SU-DHL-6 (cell line): ENCODE measurements around the gene CETP.
"Not testable (repeated sequence)": the region's sequence is repeated elsewhere in the genome, so short reads cannot be mapped to it uniquely, and the experiment has no call there.

ENCODE experiments used
- H2AFZ ChIP-seq: fragments of 200-600 bp; sonication (generic); 2 replicates; pipeline ENCODE4 v1.6.1; 2014; ENCODE audit warnings: low read depth, mild to moderate bottlenecking, moderate library complexity, mixed read lengths, antibody characterized with exemption, low read length; ENCODE audit not compliant: severe bottlenecking
- H3F3A ChIP-seq: fragments of 200-600 bp; shearing (Covaris generic); 2 replicates; pipeline ENCODE4 v1.6.0; 2016; ENCODE audit warnings: antibody characterized with exemption, mild to moderate bottlenecking; ENCODE audit not compliant: insufficient read depth
- H3K27ac ChIP-seq: fragments of 200-600 bp; sonication (generic); 2 replicates; pipeline ENCODE4 v1.5.1; 2016; ENCODE audit warnings: low read depth, mild to moderate bottlenecking, low read length, moderate library complexity, mixed read lengths
- H3K27me3 ChIP-seq: fragments of 200-600 bp; sonication (generic), shearing (Covaris generic); 2 replicates; pipeline ENCODE4 v1.6.0; 2014; ENCODE audit warnings: mild to moderate bottlenecking, low read length
- H3K36me3 ChIP-seq: fragments of 200-600 bp; sonication (generic); 2 replicates; pipeline ENCODE4 v1.6.1; 2014; ENCODE audit warnings: mild to moderate bottlenecking, low read length, mixed read lengths
- H3K4me2 ChIP-seq: fragments of 300-600, 200-600 bp; shearing (Covaris generic), sonication (generic); 2 replicates; pipeline ENCODE4 v1.6.0; 2014; ENCODE audit warnings: low read length, low read depth, mild to moderate bottlenecking; ENCODE audit not compliant: poor library complexity, severe bottlenecking
- H3K4me3 ChIP-seq: fragments of 200-600 bp; sonication (generic); 2 replicates; pipeline ENCODE4 v1.5.1; 2014; ENCODE audit warnings: antibody characterized with exemption, low read length, mild to moderate bottlenecking, mixed read lengths; ENCODE audit not compliant: insufficient read depth, poor library complexity, severe bottlenecking
- H3K79me2 ChIP-seq: fragments of 200-600 bp; sonication (generic); 2 replicates; pipeline ENCODE4 v1.6.1; 2014; ENCODE audit warnings: mild to moderate bottlenecking, low read length, moderate library complexity; ENCODE audit not compliant: insufficient read depth
- H3K9ac ChIP-seq: fragments of 200-600 bp; sonication (generic); 2 replicates; pipeline ENCODE4 v1.7.0; 2014; ENCODE audit warnings: mild to moderate bottlenecking, low read length
- H3K9me2 ChIP-seq: fragments of 200-600 bp; sonication (generic); replicated peaks from 2 replicates; pipeline ENCODE4 v1.6.1; 2014; ENCODE audit warnings: low read length; ENCODE audit not compliant: insufficient read depth
- H3K9me3 ChIP-seq: fragments of 200-600 bp; sonication (generic); 2 replicates; pipeline ENCODE4 v1.6.1; 2014; ENCODE audit warnings: low read length, mixed read lengths; ENCODE audit not compliant: insufficient read depth
- H4K20me1 ChIP-seq: fragments of 200-600 bp; sonication (generic); 2 replicates; pipeline ENCODE4 v1.6.1; 2014; ENCODE audit warnings: low read depth, mild to moderate bottlenecking, antibody characterized with exemption, low read length, moderate library complexity, mixed read lengths
- CTCF ChIP-seq: fragments of 200-600 bp; sonication (generic); IDR thresholded peaks from one replicate; pipeline ENCODE4 v1.5.1; 2017; ENCODE audit warnings: antibody characterized with exemption, mild to moderate bottlenecking, low read length, moderate library complexity; ENCODE audit not compliant: insufficient read depth, poor library complexity, severe bottlenecking
- EZH2phosphoT487 ChIP-seq: fragments of 200-600 bp; sonication (generic), shearing (Covaris generic); conservative IDR thresholded peaks from 2 replicates; pipeline ENCODE4 v1.6.1; 2018; ENCODE audit warnings: mild to moderate bottlenecking, antibody characterized with exemption, low read length, moderate library complexity, mixed read lengths

The CETP gene

GRCh38 chr16:56988948-56989945 is 27.5 kb downstream of the CETP start, which contains the start of gene NLRC5:
NLRC5 (plus strand) TSS chr16:56989557; CDS start chr16:57020713, 31,156 bp downstream.
- Histone ChIP-seq H3K4me2 (peak within 1 kb of the TSS; percentile 62), H3K9ac (peak within 1 kb of the TSS; percentile 45), H3K27me3 (no peaks in the 10 kb centered on the region), H3K9me2 (no peaks in the 10 kb centered on the region), H3K4me3 (peak within 1 kb of the TSS; percentile 50), H4K20me1 (no peaks in the 10 kb centered on the region), H3K79me2 (no peaks in the 10 kb centered on the region), H3K27ac (no peak within 1 kb of the TSS), H3K9me3 (no peaks in the 10 kb centered on the region), H3F3A (no peaks in the 10 kb centered on the region), H3K36me3 (no peaks in the 10 kb centered on the region), H2AFZ (peak within 1 kb of the TSS; percentile 76)
- no peak for TF ChIP-seq CTCF
- TF ChIP-seq EZH2phosphoT487 = no peak

- Histone ChIP-seq H3K9ac (peak overlapping the region; percentile 45), H3F3A (no peaks in the 10 kb centered on the region), H3K9me3 (no peaks in the 10 kb centered on the region), H2AFZ (peak overlapping the region; percentile 76), H3K36me3 (no peaks in the 10 kb centered on the region), H3K27me3 (no peaks in the 10 kb centered on the region), H4K20me1 (no peaks in the 10 kb centered on the region), H3K4me2 (peak overlapping the region; percentile 62), H3K4me3 (peak overlapping the region; percentile 50), H3K79me2 (no peaks in the 10 kb centered on the region), H3K9me2 (no peaks in the 10 kb centered on the region), H3K27ac (no peak overlapping the region)
- TF ChIP-seq EZH2phosphoT487 (no peak), CTCF (no peak)
These were observed 28.2 kb downstream of the CETP start for GRCh38 chr16:56989988-56990387.

DNA sequence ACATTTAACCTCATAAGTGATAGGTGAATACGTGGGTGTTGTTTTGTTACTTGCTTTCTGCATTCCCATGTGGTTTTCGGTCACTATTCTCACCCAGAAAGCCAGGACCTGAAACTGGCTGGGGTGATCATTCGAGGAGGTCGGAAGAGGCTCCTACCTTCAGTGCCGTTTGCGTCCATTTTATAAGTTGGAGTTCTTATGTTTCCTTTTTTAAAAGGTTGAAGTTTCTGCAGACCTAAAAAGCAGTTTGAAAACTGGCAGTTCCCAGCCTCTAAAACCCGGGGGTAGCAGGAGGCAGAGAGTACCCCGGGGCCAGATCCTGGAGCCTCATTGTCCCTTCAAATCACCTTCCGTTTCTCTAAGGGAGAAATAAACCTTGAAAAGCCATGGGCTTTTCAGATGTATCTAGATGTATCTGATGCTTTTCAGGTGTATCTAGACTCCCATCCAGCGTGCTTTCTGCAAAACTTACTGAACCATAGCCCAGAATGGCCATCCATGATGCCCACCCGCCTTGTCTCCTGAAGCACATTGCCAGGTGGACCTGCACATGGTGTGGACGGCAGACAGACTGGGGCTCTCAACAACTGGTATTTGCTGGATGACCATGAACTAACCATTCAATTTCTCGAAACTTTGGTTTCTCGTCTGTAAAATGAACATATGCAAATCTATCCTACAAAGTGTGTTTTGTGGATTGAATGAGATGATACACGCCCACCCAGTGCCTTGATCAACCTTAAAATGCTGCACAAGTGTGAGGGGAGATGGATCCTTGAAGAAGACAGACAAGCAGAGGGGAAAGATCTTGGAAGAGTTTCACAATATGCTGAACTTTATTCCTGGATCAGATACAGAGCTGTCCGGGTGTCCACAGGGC is 28.9 kb downstream of the CETP start:
- Histone ChIP-seq H3K79me2 (no peaks in the 10 kb centered on the region), H3K9ac (no peak overlapping the region), H3K27me3 (no peaks in the 10 kb centered on the region), H3K4me3 (no peak overlapping the region), H3K9me2 (no peaks in the 10 kb centered on the region), H3K4me2 (peak overlapping the region; percentile 62), H2AFZ (no peak overlapping the region), H3K9me3 (no peaks in the 10 kb centered on the region), H4K20me1 (no peaks in the 10 kb centered on the region), H3K36me3 (no peaks in the 10 kb centered on the region), H3K27ac (no peak overlapping the region), H3F3A (no peaks in the 10 kb centered on the region)
- TF ChIP-seq EZH2phosphoT487 (no peak), CTCF (no peak)

GRCh38 chr16:56992431-56992830 is 30.7 kb downstream of the CETP start:
- H3K9me3 ChIP-seq, H3K79me2 ChIP-seq, H4K20me1 ChIP-seq, H3K4me2 ChIP-seq, H3K9ac ChIP-seq, H3K27ac ChIP-seq, H3K27me3 ChIP-seq, H3K36me3 ChIP-seq, H2AFZ ChIP-seq, H3K4me3 ChIP-seq, H3K9me2 ChIP-seq, H3F3A ChIP-seq: not testable (repeated sequence)
